Endometrium (tissue), 2 donors: ENCODE results near the gene OR6N2.
A peak's percentile ranks its signal among the peaks of the same experiment; 100 is the strongest.

ENCODE experiments used
- FAIRE-seq: peaks from 2 replicates; lab custom pipeline; 2012; peaks lifted over from hg19 to GRCh38; lab: Jason Lieb, UNC
- donor health status: control.
- donor health status: control.

Gene OR6N2

GRCh38 chr1:158781104-158781503 lies at the start of gene OR6N2:
TSS of gene OR6N2 (minus strand) at chr1:158781204. CDS start at chr1:158777635, 3,569 bp downstream.
- FAIRE-seq = no peak

GRCh38 chr1:158830074-158830677 lies 49.2 kb upstream of the OR6N2 start:
- FAIRE-seq = no peak

- no peak for FAIRE-seq
Observed at GRCh38 chr1:158821723-158822122, 40.7 kb upstream of the OR6N2 start.

GRCh38 chr1:158819461-158820443 lies 38.7 kb upstream of the OR6N2 start:
- FAIRE-seq = peak; percentile 80

GRCh38 chr1:158818975-158819431 lies 38.0 kb upstream of the OR6N2 start:
- no peak for FAIRE-seq

GRCh38 chr1:158818560-158818959 lies 37.6 kb upstream of the OR6N2 start:
- no peak for FAIRE-seq

- FAIRE-seq = no peak
Observed at GRCh38 chr1:158814970-158815369, 34.0 kb upstream of the OR6N2 start.

GRCh38 chr1:158813164-158813563 lies 32.2 kb upstream of the OR6N2 start:
- FAIRE-seq = no peak

GRCh38 chr1:158812336-158812735 lies 31.3 kb upstream of the OR6N2 start:
- no peak for FAIRE-seq

GRCh38 chr1:158810311-158810710 lies 29.3 kb upstream of the OR6N2 start:
- FAIRE-seq = no peak

- no peak for FAIRE-seq
Observed at GRCh38 chr1:158809862-158810261, 28.9 kb upstream of the OR6N2 start.

- no peak for FAIRE-seq
Observed at GRCh38 chr1:158809256-158809655, 28.3 kb upstream of the OR6N2 start.

GRCh38 chr1:158806916-158807536 lies 26.0 kb upstream of the OR6N2 start:
- no peak for FAIRE-seq

GRCh38 chr1:158803678-158804077 lies 22.7 kb upstream of the OR6N2 start:
- FAIRE-seq = no peak

- FAIRE-seq = no peak
Observed at GRCh38 chr1:158801396-158801795, 20.4 kb upstream of the OR6N2 start.

GRCh38 chr1:158800526-158800925 lies 19.5 kb upstream of the OR6N2 start:
- no peak for FAIRE-seq

- no peak for FAIRE-seq
Observed at GRCh38 chr1:158799689-158800088, 18.7 kb upstream of the OR6N2 start.

- FAIRE-seq = no peak
Observed at GRCh38 chr1:158798531-158798930, 17.5 kb upstream of the OR6N2 start.

- FAIRE-seq = no peak
Observed at GRCh38 chr1:158794247-158794646, 13.2 kb upstream of the OR6N2 start.

GRCh38 chr1:158793604-158794003 lies 12.6 kb upstream of the OR6N2 start:
- FAIRE-seq = no peak

GRCh38 chr1:158771950-158772866 lies 8.8 kb downstream of the OR6N2 start, which contains the start of gene OR6N1:
TSS of gene OR6N1 (minus strand) at chr1:158772195. CDS start at chr1:158766682, 5,513 bp downstream.
- FAIRE-seq = no peak

GRCh38 chr1:158754420-158754819 lies 26.6 kb downstream of the OR6N2 start, which contains the start of gene OR6K6:
TSS of gene OR6K6 (plus strand) at chr1:158754720. CDS start at chr1:158754888, 168 bp downstream.
- no peak for FAIRE-seq
